Panc1 (cell line): ENCODE results near the gene NDUFA13. TPM values are rescaled to one million over a fixed set of nuclear protein-coding genes. Genes with fewer than 3 reads are reported as not detected.

ENCODE experiments used
- ATAC-seq: fragments of 200-7000 bp; cut with Tn5 transposase; 2 replicates; pipeline ENCODE4 v1.9.1; 2020; ENCODE audit warnings: mild to moderate bottlenecking, moderate library complexity
- BruUV-seq: library from RNA; stranded (reverse); fragments of 400-500 nt; replicated peaks from 2 replicates; lab custom pipeline; 2021; lab: Mats Ljungman, UMichigan
- CTCF ChIA-PET: fragments of 300-600 bp; sonication (Branson Sonifier 250); formaldehyde crosslinking; loops from one replicate; lab custom pipeline; 2022; ENCODE audit warnings: antibody characterized with exemption; lab: Charles Lee
- POLR2A ChIA-PET: fragments of 300-600 bp; sonication (Branson Sonifier 250); formaldehyde crosslinking; loops from one replicate; lab custom pipeline; 2022; ENCODE audit warnings: antibody characterized with exemption; lab: Charles Lee
- DNase-seq: peaks from one replicate; pipeline ENCODE4 v3.0.0-alpha.2; 2010; ENCODE audit warnings: low read depth, low spot score
- H3K27ac ChIP-seq: 2 replicates; pipeline ENCODE4 v1.5.1; 2011; ENCODE audit warnings: mild to moderate bottlenecking, low read length, inconsistent platforms
- H3K27me3 ChIP-seq: fragments of 200-500 bp; sonication (Bioruptor generic); 2 replicates; pipeline ENCODE4 v1.6.0; 2014; ENCODE audit warnings: low read length, inconsistent platforms; ENCODE audit not compliant: control insufficient read depth, insufficient read depth
- H3K36me3 ChIP-seq: fragments of 200-500 bp; sonication (Bioruptor generic); 2 replicates; pipeline ENCODE4 v1.5.1; 2014; ENCODE audit warnings: inconsistent platforms, mild to moderate bottlenecking, low read length, moderate library complexity; ENCODE audit not compliant: control insufficient read depth, insufficient read depth
- H3K4me1 ChIP-seq: 2 replicates; pipeline ENCODE4 v1.5.1; 2011; ENCODE audit warnings: inconsistent platforms, mild to moderate bottlenecking, low read length, moderate library complexity; ENCODE audit not compliant: control insufficient read depth, insufficient read depth
- H3K4me3 ChIP-seq, 2 experiments: 2 replicates each; pipeline ENCODE4 v1.5.1; 2011 to 2012; ENCODE audit warnings: low read depth in 2 of 2, low read length in 2 of 2, mild to moderate bottlenecking in 2 of 2, inconsistent platforms in 1 of 2, moderate library complexity in 1 of 2
- H3K9me3 ChIP-seq: fragments of 200-500 bp; sonication (Bioruptor generic); 2 replicates; pipeline ENCODE4 v1.5.1; 2014; ENCODE audit warnings: low read depth, mild to moderate bottlenecking, inconsistent platforms, low read length, moderate library complexity; ENCODE audit not compliant: control insufficient read depth, insufficient read depth
- CTCF ChIP-seq: fragments of 450-650 bp; IDR thresholded peaks from 2 replicates; pipeline ENCODE4 v1.5.1; 2017; ENCODE audit warnings: mild to moderate bottlenecking
- POLR2AphosphoS5 ChIP-seq: IDR thresholded peaks from 2 replicates; pipeline ENCODE4 v1.6.1; 2012; ENCODE audit warnings: mild to moderate bottlenecking, low read depth, low read length, moderate library complexity
- REST ChIP-seq, 2 experiments: IDR thresholded peaks; 2 replicates each; pipeline ENCODE4 v1.6.1; 2011 to 2012; ENCODE audit warnings: low read depth in 2 of 2, control low read depth in 1 of 2, low read length in 1 of 2, mild to moderate bottlenecking in 1 of 2, moderate library complexity in 1 of 2; ENCODE audit not compliant: insufficient read depth in 1 of 2
- SIN3A ChIP-seq: IDR thresholded peaks from 2 replicates; pipeline ENCODE4 v1.6.1; 2012; ENCODE audit warnings: low read depth, mild to moderate bottlenecking, low read length, moderate library complexity, borderline replicate concordance; ENCODE audit not compliant: insufficient read depth
- TCF7L2 ChIP-seq: IDR thresholded peaks from 2 replicates; pipeline ENCODE4 v1.6.1; 2011; ENCODE audit warnings: mild to moderate bottlenecking, low read depth, low read length, inconsistent platforms
- in situ Hi-C: cut with HindIII; loops from 2 replicates; pipeline ENCODE4 v1.10.0; 2016; ENCODE audit warnings: low sequenced_read_pairs, low pct_unique_long_range_greater_than_20kb
- intact Hi-C: fragments of 100-400 bp; cut with micrococcal nuclease; formaldehyde crosslinking; loops from one replicate; pipeline ENCODE4 v1.10.0; 2022; ENCODE audit not compliant: unreplicated experiment
- total RNA-seq: library from RNA; stranded (reverse); gene quantifications from one replicate; pipeline ENCODE4 v1.2.1, GENCODE V29; 2021; ENCODE audit not compliant: unreplicated experiment

Gene NDUFA13
- total RNA-seq, 1 experiment from 2014 or later, result 287 TPM

- H3K27ac ChIP-seq, result no peak overlapping the region
- in situ Hi-C loops, result no loop called here
- intact Hi-C loops, result no loop called here
- DNase-seq (no peak), ATAC-seq (no peak)
- no TSS peak for BruUV-seq
- no peak for TF ChIP-seq SIN3A
- no peak for TF ChIP-seq CTCF
- ChIA-PET CTCF (no interaction called here), POLR2A (no interaction called here)
- no peaks in the 10 kb centered on the region for H3K4me1 ChIP-seq
- no peaks in the 10 kb centered on the region for H3K9me3 ChIP-seq
- no peaks in the 10 kb centered on the region for H3K27me3 ChIP-seq
- no peak overlapping the region for H3K4me3 ChIP-seq
- no peaks in the 10 kb centered on the region for H3K36me3 ChIP-seq
These were observed 13.0 kb upstream of the NDUFA13 start for GRCh38 chr19:19502808-19503602.

GRCh38 chr19:19504754-19505668, 11.0 kb upstream of the NDUFA13 start:
- POLR2A ChIA-PET, result no interaction called here

More at GRCh38 chr19:19504754-19505668, 11.0 kb upstream of the NDUFA13 start:
- Histone ChIP-seq H3K4me1 (no peaks in the 10 kb centered on the region), H3K36me3 (no peaks in the 10 kb centered on the region), H3K4me3 (no peak overlapping the region), H3K27me3 (no peaks in the 10 kb centered on the region), H3K9me3 (no peaks in the 10 kb centered on the region), H3K27ac (no peak overlapping the region)
- in situ Hi-C loops, result no loop called here
- TF ChIP-seq POLR2AphosphoS5, result no peak
- TF ChIP-seq REST (IDR thresholded peaks at IDR 0.05; ENCODE audit: insufficient read depth in 1 of 2, low read depth in 2 of 2, low read length in 1 of 2), result no peak
- TF ChIP-seq TCF7L2, result no peak
- no peak for TF ChIP-seq SIN3A
- TF ChIP-seq CTCF, result no peak
- DNase-seq, result no peak
- BruUV-seq, result no TSS peak
- intact Hi-C loops, result no loop called here
- CTCF ChIA-PET, result interaction anchor here (0.6 kb wide), 2 partner anchors 107 to 240 kb away, joined by 3 read pairs; no protein-coding TSS in a partner anchor
- ATAC-seq, result no peak
